NCI-H748 (cell line): ENCODE results near the gene ASS1.
A peak's percentile ranks its signal among the peaks of the same experiment; 100 is the strongest.
"Not testable (repeated sequence)": the region's sequence is repeated elsewhere in the genome, so short reads cannot be mapped to it uniquely, and the experiment has no call there.

Experiments
- DNase-seq: peaks from one replicate; lab custom pipeline; 2025; ENCODE audit not compliant: unreplicated experiment; lab: John Stamatoyannopoulos, UW

The ASS1 gene

DNA sequence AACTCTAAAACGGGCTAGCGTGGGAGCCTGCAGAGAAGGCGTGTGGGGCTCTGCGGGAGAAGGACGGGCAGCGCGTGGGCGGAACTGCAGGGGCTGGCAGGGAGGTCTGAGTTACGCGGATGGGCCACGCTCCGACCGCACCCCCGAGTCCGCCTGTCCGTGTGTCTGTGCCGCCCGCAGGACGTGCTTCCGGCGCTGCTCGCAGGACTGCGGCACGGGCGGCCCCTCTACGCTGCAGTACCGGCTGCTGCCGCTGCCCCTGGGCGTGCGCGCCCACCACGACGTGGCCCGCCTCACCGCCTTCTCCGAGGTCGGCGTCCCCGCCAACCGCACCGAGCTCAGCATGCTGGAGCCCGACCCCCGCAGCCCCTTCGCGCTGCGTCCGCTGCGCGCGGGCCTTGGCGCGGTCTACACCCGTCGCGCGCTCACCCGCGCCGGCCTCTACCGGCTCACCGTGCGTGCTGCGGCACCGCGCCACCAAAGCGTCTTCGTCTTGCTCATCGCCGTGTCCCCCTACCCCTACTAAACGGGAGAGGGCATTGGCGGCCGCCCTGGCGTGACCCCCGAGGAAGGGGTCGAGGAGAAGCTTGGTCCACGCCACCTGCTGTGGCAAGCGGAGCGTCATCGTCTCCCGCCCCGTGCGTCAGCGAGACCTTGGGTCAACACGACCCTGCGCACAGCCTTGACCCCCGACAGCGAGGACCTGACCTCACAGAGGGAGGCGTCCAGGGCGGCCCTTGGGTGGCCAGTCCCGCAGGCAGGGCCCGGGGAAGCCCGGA, 11.4 kb upstream of the ASS1 start:
- peak; percentile 77 for DNase-seq

DNA sequence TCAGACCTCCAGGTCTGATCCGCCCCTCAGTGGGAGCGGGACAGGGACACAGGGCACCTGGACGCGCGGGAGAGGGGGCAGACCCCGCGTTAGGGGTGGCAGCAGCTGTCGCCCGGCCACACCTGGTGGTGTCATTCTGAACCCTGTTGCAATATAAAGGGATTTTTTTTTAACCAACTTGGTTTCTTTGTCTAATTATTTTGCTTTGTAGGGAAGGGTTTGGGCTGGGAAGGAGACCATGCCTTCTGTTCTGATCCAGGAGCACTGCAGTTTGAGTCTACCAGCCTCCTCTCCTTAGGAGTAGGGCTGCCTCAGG, 10.9 kb upstream of the ASS1 start:
- no peak for DNase-seq

DNA sequence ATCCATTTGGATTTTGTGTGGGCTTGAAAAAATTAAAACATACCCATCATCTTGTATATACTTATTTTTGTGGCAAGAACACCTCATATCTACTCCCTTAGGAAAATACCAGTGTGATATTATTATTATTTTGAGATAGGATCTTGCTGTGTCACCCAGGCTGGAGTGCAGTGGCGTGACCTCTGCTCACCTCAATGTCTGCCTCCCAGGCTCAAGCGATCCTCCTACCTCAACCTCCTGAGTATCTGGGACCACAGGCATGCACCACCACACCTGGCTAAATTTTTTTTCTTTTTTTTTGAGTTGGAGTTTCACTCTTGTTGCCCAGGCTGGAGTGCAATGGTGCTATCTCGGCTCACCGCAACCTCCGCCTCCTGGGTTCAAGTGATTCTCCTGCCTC, 10.1 kb upstream of the ASS1 start:
- not testable (repeated sequence) for DNase-seq

DNA sequence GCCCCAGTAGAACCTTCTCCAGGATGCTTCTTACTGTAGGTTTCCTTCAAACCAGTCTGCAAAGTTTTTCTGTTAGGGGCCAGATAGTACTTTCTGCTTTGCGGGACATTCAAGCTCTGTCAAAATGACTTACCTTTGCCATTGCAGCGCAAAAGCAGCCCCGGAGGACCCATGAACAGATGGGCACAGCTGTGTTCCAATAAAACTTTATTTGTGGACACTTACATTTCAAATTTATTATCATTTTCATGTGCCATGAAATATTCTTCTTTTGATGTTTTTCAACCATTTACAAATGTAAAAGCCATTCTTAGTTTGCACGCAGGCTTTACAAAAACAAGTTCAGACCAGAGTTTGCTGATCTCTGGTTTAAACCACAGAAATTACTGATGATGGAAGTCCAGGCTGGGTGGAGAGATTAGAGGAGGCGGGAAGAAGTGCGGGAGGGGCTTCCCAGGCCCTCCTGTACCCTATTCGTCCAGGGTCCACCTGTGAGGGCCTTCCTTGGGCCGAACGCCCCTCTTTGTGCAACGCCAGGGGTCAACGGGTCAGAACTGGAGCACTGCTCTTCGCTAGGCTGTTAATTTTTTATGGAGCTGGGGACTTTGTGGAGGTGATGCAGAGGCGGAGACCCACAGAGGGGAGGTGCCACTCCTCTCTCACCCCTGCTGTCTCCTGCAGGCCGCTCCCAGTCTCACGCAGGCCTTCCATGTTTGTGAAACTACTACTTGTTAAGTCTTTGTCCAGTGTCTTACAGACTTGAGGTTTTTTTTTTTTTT, 7.6 kb upstream of the ASS1 start:
- DNase-seq: no peak

DNA sequence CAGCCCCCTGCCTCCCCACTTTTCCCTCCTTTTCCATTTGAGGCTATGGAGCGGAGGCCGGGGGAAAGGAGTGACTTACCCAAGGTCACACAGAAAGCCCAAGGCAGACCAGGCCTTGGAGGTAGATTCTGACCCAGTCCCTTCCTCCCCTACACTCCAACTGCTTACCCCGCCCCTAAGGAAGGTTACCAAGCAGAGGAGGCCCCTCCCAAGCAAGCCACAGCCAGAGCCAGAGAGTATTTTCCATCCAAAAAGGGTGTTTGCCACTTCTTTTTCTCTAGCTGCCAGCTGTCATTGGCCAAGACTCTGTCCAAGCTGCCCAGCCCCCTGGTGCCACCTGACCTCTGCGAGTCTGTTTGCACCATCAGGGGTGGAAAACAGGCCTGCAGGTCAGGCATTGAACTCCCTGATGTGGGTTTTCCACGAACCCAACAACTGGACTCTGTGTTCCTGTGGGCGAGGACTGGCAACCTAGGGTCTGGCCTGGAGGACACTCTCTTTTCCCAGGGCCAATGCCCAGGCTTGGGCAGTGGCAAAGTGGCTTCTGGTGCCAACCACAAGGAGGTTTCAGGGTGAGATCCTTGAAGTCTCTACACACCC, 6.3 kb upstream of the ASS1 start:
- no peak for DNase-seq

DNA sequence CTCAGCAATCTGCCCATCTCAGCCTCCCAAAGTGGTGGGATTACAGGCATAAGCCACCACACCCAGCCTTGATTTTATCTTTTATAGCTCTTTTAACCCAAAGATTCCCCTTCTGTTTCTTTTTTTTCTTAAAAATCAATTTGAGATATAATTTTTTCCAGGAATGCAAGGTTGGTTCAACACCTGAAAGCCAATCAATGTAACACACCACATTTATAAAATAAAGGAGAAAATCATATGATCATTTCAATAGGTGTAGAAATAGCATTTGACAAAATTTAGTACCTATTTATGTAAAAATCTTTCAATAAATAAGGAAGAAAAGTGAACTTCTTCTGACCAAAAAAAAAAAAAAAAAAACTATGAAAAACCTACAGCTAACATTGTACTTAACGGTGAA, 3.7 kb upstream of the ASS1 start:
- no peak for DNase-seq

DNA sequence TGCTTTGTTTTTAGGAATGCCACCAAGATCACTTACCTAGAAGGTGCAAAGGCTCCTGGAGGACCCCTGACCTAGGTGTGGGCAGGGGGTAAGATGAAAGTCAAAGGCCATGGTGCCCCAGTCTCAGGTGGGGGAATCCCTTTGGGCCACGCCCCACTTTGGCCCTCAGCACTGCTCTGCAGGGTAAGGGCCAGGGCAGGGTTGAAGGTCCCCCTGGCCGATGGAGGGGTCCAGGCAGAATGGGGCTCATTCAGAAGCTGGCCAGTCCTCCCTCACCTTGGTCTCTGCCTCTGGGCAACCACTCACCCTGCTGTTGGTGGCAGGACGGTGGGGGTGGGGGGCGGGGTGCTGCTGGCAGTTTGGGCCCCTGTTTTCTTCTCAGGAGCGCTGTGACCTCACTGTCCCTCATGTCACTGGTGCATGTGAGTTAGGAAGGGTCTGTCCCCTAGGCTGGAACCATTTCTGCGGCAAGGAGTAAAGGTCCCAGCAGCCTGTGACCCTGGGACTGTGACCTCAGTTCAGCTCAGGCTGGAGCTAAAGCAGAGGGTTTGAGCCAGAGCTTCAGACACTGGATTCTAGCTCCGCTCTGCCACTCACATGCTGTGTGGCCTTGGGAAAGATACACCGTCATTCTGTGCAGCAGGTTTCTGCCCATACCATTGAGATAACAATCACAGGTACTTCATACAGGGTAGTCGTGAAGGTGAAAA, 1.9 kb upstream of the ASS1 start:
- no peak for DNase-seq

DNA sequence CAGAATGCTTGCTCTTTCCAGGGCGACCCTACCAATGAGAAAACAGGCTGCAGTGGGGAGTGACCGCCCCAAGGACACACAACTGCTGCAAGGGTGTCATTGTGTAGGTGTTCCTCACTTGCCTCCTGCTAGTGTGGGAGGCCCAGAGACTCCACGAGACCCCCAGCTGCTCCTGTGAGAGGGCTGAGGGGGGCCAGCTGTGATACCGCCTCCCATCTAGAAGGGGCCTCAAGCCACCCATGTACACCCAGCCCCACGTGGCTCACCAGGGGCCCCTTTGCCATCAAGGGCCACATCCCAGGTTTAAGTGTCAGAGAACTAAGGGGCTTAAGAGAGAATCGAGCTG, 1.3 kb upstream of the ASS1 start:
- no peak for DNase-seq

DNA sequence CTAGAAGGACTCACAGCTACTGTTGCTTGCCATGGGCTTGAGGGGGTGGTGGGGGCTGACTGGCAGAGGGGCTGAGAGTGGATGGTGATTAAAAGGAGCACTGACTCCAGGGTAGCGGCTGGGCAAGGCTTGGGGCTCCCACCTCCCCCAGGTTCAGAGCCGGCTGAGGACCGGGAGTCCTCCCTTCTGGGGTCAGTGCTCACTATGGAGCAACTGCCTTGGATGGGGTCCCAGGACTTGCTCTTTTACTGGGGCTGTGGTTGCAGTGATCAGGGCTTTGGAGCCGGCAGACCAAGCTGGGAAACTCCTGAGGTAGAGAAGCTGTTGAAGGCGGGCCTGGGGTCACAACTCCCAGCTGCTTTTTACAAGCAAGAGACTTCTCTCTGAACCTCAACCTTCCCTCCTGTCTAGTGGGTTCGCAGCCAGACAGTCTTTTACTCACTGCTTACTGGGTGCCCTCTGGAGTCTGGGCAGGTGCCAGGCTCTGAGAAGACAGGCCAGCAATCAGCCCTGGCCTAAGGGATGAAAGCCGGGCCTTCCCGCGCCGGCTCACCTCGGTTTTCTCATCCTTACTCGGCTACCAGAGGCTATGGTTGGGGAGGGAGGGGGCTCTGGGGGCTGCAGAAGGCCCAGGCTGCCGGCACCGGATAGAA, 795 bp upstream of the ASS1 start:
- DNase-seq: no peak

DNA sequence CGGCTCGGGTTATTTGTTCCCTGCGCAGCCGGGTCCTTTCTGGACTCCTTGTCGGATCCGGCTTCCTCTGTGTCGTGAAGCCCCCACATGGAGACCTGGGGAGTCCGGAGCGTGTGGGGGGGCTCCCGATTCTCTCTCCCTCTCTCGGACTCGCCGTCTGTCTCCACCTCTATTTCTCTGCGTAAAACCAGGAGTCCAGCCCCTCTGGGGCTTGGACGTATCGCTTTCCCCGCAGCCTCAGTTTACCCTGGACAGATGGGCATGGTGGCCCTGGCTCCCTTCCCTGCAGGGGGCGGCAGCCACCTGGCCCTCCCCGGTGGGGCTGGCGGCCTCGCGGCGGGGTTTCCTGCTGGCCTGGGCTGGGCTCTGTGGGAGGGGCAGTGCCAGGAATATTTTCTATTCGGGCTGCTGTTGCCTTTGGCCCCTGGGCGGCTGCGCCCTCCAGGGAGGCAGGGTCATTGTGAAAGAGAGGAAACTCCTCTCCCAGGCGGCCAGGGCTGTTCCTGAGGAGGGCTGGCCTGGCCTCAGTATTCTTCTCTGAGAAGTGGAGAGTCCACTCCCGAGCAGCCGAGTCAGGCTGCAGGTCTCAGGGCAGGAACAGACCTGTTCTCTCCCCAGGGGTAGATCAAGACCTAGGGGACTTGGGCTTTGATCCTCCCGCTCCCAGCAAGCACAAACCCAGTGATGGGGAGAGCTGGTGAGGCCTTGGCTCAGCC, 665 bp downstream of the ASS1 start:
- peak; percentile 21 for DNase-seq

DNA sequence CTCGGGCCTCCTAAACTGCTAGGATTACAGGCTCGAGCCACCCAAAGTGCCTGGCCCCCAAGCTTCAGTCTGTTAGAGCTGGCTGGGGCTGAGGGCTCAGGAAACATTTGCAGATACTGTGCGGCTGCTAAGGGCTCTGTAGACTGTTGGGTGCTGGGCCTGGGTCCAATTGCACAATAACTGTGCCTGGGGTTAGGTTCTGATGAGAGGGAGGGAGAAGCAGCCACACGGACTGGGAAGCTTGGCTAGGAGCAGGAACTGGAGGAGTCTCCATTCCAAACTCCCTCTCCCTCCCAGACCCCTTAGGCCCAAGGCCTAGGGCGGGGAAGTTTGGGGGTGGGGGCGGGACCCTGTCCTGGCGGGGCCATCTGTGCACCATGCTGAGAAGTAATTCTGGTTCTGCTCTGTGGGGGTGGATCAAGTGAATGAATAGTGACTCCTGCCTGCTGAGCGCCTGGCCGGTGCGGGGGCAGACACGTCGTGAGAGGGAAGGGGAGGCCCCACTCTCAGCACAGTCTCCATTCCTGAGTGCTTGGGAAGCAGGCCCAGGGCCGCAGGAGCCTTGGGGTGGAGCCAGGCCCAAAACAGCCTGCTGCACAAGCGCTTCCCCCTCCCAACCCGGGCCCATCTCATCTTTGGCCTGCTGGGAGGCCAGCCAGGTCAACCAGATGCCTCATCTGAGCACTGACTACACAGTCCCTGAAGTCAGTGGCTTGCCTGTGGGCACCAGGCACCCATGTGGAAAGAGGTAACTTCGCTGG, 1.5 kb downstream of the ASS1 start:
- DNase-seq: no peak

DNA sequence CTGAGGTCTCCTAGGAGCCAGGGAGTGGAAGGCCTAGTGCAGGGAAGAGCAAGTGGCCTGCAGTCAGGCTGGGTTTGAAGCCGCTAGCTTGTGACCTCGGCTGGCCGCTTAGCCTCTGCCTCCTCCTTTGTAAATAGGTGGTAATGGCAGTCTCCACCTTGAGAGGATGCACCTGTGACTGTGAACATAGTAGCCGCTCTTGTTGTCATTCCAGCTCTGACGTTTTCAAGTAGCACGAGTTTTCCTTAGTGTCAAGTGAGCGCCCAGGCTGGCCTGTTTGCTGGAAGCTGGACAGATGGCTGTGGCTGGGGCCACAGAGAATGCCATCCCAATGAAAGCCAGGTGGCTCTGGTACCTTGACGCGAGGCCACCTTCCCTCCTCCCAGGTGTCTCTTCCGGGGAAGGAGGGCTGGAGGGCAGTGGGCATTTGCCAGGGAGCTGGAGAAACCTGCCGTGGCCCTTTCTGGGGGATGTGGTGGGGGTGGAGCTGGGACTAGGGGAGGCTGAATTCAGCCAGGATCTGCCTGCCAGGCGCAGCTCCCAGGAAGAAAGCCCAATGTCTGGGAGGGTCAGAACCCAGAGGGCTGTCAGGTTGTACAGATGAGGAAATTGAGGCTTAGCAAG, 2.5 kb downstream of the ASS1 start:
- DNase-seq: peak; percentile 47

DNA sequence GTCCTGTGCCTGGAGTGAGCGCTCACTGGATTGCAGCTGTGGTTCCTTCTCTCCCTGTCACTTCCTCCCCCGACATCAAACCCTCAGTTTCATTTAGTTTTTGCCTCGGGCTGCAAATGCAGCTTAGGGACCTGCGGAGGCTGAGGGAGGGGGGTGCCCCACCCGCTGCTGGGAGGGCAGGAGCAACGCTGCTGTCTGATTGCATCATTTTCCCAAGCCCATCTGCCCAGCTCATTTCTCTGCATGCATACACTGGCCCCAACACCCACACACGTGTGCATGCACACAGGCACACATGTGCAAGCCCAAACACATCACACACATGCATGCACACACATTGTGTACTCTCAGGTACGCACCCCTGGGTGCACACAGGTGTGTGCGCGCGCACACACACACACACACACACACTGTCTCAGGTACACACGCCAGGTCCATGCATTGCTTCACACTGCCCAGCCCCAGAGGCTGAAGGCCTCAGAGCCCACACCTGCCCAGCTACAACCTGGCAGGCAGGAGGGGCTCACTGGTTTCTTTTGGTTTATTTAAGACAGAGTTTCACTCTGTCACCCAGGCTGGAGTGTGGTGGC, 3.4 kb downstream of the ASS1 start:
- no peak for DNase-seq

DNA sequence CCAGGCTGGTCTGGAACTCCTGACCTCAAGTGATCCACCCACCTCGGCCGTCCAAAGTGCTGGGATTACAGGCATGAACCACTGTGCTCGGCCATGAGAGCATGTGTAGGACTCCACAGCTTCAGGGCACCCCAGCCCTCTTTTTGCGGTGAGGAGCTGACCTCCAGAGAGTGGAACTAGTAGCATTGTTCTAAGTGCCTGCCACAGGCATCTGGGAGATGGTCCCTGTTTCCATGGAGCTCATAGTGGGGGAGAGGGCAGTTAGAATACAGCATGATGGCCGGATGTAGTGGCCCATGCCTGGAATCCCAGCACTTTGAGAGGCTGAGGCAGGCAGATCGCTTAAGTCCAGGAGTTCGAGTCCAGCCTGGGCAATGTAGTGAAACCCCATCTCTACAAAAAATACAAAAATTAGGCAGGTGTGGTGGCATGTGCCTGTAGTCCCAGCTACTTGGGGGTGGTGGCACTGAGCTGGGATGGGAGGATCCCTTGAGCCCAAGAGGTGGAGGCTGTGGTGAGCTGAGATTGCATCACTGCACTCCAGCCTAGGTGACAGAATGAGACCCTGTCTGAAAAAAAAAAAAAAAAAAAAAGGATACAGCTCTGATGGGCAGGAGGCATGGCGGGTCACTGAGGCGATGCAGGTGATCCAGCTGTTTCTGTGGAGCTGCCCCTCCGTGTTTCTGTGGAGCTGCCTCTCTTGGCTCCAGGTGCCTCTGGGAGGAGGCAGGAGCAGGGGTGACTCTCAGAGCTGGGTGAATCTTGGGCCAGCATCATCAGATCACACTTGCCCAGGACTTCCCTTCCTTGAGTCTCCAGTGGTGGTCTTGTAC, 4.2 kb downstream of the ASS1 start:
- no peak for DNase-seq

DNA sequence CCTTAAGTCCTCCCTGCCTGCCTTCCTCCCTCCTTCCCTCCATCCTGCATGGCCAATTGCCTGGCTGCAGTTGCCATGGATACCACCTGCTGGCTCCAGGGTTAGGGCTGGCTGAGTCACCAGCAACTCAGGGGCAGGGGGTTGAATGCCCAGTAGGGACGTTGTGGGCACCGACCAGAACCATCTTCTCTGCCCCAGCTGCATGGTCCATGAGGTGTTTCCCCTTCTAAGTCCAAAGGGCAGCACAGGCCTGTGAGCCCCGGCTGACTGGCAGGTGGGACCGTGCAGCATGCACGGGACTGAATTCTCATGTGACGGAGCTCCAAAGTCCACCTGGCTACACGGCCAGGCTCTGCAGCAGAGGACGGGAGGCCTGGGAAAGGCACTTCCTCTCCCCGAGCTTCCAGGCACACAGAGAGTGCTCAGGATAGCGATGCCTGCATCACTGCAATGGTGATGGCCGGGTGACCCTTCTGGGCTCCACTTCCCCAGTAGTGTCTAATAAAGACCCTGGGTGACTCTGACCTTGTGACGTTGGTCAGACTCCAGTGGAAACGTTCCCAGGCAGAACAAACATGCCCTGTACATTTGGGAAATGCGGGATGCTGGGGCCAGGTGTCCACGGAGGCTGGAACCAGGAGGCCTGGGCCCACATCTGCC, 5.7 kb downstream of the ASS1 start:
- peak; percentile 31 for DNase-seq

DNA sequence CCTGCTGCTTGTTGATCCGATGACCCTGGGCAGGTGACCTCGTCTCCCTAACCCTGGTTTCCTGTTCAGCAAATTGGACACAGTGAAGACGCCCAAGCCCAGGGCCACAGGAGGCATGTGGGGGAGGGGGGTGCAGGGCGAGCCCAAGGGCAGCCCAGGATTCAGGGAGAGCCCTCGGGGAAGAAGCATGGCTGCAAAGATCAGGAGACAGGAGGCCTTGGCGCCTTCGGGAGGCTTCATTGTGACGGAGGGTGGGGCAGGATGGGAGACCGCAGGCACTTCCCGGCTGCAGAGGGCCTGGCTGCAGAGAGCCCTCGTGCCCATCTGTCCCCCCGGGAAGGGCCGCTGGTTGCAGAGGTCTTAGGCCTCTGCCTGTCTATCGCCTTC, 6.2 kb downstream of the ASS1 start:
- no peak for DNase-seq

DNA sequence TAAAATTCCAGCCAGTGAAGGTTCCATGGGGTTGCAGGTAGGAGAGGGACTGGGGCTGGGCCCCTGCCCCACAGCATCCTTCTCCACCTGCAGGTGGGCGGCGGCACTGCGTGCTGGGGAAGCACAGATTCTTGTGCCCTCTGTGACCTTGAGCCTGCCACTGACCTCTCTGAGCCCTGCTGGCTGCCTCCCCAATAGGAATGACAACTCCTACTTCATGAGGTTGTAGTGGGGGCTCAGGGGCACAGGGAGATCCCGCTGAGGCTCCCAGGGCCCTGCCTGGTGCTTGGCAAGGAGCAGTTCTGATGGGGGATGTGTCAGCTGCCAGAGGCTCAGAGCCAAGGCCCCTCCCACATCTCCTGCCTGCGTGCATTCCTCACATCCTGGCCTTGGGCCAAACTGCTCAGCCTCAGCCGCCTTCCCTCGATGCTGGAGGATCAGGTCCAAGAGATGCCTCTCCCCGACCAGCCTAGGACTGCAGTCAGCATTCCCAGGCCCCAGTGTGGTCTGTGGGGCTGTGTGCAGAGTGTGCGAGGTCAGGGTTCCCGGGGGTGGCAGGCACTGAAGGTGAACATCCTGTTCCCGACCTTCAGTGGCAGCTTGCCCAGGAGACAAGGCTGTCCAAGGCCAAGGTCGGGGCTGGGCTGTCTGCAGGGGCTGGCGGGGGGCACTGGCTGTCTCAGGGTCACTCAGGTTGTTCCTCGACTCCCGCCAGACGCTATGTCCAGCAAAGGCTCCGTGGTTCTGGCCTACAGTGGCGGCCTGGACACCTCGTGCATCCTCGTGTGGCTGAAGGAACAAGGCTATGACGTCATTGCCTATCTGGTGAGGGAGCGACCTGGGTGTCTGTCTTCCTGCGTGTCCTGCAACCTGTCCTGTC, 7.0 kb downstream of the ASS1 start:
- peak; percentile 86 for DNase-seq
